ENCODE results near the gene ADCY5. TPM values are rescaled to one million over a fixed set of nuclear protein-coding genes. Genes with fewer than 3 reads are reported as not detected.
A peak's percentile ranks its signal among the peaks of the same experiment; 100 is the strongest.

The ADCY5 gene
- polyA plus RNA-seq, 3 donors = not detected

GRCh38 chr3:123412811-123413604 lies 35.9 kb downstream of the ADCY5 start:
- intact Hi-C loops (cut with micrococcal nuclease) = no loop called here
- Histone ChIP-seq H3K9ac (ENCODE audit: insufficient read depth, low read length, poor library complexity, severe bottlenecking) (no peak overlapping the region), H3K27me3 (ENCODE audit: control insufficient read depth in 2 of 2, insufficient read depth in 2 of 2, low read length in 2 of 2) (no peaks in the 10 kb centered on the region), H3K4me2 (replicated peaks; ENCODE audit: extremely low read depth, low read length, poor library complexity, severe bottlenecking) (no peak overlapping the region), H3K36me3 (replicated peaks in 1 of 2; ENCODE audit: control insufficient read depth in 1 of 2, insufficient read depth in 2 of 2, low read length in 2 of 2) (no peaks in the 10 kb centered on the region), H2AFZ (ENCODE audit: insufficient read depth, low read depth, low read length, poor library complexity, severe bottlenecking) (no peak overlapping the region), H3K9me3 (replicated peaks in 1 of 2; ENCODE audit: control insufficient read depth in 1 of 2, insufficient read depth in 1 of 2, low read length in 2 of 2) (no peaks in the 10 kb centered on the region), H3K4me1 (ENCODE audit: control insufficient read depth in 1 of 2, insufficient read depth in 2 of 2, low read length in 2 of 2) (no peaks in the 10 kb centered on the region), H4K20me1 (ENCODE audit: insufficient read depth, low read length) (no peaks in the 10 kb centered on the region), H3K79me2 (ENCODE audit: insufficient read depth, low read length) (no peaks in the 10 kb centered on the region), H3K4me3 (replicated peaks in 1 of 3; ENCODE audit: low read depth in 2 of 3, low read length in 3 of 3) (no peak overlapping the region), H3K27ac (ENCODE audit: low read depth in 1 of 2, low read length in 2 of 2) (no peak overlapping the region)
- peak overlapping the region in 1 of 7 donors; percentile 38 for H3K27ac Mint-ChIP-seq
- no peaks in the 10 kb centered on the region for H3K36me3 Mint-ChIP-seq
- no peak for DNase-seq
- H3K9me3 Mint-ChIP-seq = no peaks in the 10 kb centered on the region
- H3K4me3 Mint-ChIP-seq = no peak overlapping the region
- peaks cover 0 to 8% (median 5%) of the 10 kb centered on the region in 3 donors for H3K27me3 Mint-ChIP-seq (ENCODE audit: low read depth in 3 of 3)
- H3K4me1 Mint-ChIP-seq = no peaks in the 10 kb centered on the region
- TF ChIP-seq CTCF (IDR thresholded peaks at IDR 0.05) = no peak
- WGBS (ENCODE audit: insufficient coverage) = 89% methylated on average over 16 of the region's 21 CpGs

GRCh38 chr3:123412076-123412475 lies 36.8 kb downstream of the ADCY5 start:
- Mint-ChIP-seq H3K27me3 (ENCODE audit: low read depth in 3 of 3) (peaks cover 0 to 8% (median 5%) of the 10 kb centered on the region in 3 donors), H3K4me1 (no peaks in the 10 kb centered on the region), H3K36me3 (no peaks in the 10 kb centered on the region), H3K4me3 (no peak overlapping the region), H3K9me3 (no peaks in the 10 kb centered on the region), H3K27ac (no peak overlapping the region)
- Histone ChIP-seq H3K4me1 (ENCODE audit: control insufficient read depth in 1 of 2, insufficient read depth in 2 of 2, low read length in 2 of 2) (no peaks in the 10 kb centered on the region), H2AFZ (ENCODE audit: insufficient read depth, low read depth, low read length, poor library complexity, severe bottlenecking) (no peak overlapping the region), H3K4me3 (replicated peaks in 1 of 3; ENCODE audit: low read depth in 2 of 3, low read length in 3 of 3) (no peak overlapping the region), H4K20me1 (ENCODE audit: insufficient read depth, low read length) (no peaks in the 10 kb centered on the region), H3K27ac (ENCODE audit: low read depth in 1 of 2, low read length in 2 of 2) (no peak overlapping the region), H3K9ac (ENCODE audit: insufficient read depth, low read length, poor library complexity, severe bottlenecking) (no peak overlapping the region), H3K36me3 (replicated peaks in 1 of 2; ENCODE audit: control insufficient read depth in 1 of 2, insufficient read depth in 2 of 2, low read length in 2 of 2) (no peaks in the 10 kb centered on the region), H3K79me2 (ENCODE audit: insufficient read depth, low read length) (no peaks in the 10 kb centered on the region), H3K4me2 (replicated peaks; ENCODE audit: extremely low read depth, low read length, poor library complexity, severe bottlenecking) (no peak overlapping the region), H3K9me3 (replicated peaks in 1 of 2; ENCODE audit: control insufficient read depth in 1 of 2, insufficient read depth in 1 of 2, low read length in 2 of 2) (no peaks in the 10 kb centered on the region), H3K27me3 (ENCODE audit: control insufficient read depth in 2 of 2, insufficient read depth in 2 of 2, low read length in 2 of 2) (no peaks in the 10 kb centered on the region)
- TF ChIP-seq CTCF (IDR thresholded peaks at IDR 0.05) = no peak
- 62% methylated on average over 8 of the region's 9 CpGs for WGBS (ENCODE audit: insufficient coverage)
- intact Hi-C loops (cut with micrococcal nuclease) = no loop called here
- DNase-seq = no peak

Measured in CD14-positive monocyte (primary cell).